NCI-H187 (cell line): Measurements from ENCODE around the gene RUFY1.

Experiments used
- DNase-seq, 2 experiments: peaks; one replicate each; lab custom pipeline; 2025; lab: John Stamatoyannopoulos, UW

RUFY1 gene

DNA sequence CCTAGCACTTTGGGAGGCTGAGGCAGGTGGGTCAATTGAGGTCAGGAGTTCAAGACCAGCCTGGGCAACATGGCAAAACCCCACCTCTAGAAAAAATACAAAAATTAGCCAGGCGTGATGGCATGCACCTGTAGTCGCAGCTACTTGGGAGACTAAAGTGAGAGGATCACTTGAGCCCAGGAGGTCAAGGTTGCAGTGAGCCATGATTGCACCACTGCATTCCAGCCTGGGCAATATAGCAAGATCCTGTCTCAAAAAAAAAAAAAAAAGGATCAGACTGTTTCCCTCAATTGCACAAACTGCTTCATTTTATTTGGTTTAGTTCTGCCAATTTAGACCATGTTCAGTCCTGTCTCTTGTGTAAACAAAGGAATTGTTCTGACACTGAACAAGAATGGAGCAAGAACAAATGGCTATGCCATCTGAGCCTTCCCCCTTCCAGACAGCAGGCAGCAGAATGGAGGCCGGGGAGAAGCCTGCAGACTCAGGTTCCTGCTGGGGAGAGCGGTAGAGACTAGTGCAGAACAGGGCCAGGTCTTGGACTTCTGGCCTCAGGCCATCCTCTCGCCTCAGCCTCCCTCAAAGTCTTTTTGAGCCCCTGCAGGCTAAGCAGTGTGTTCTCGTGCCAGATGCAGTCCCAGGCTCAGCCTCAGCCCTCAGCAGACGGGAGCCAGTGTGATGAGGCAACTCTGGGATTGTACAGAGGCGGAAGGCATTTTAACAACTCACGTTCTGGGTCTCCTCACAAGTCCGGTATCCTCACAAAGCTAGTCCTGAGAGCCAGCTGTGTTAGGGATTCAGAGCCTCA lies 54.9 kb downstream of the RUFY1 start:
- DNase-seq: no peak

DNA sequence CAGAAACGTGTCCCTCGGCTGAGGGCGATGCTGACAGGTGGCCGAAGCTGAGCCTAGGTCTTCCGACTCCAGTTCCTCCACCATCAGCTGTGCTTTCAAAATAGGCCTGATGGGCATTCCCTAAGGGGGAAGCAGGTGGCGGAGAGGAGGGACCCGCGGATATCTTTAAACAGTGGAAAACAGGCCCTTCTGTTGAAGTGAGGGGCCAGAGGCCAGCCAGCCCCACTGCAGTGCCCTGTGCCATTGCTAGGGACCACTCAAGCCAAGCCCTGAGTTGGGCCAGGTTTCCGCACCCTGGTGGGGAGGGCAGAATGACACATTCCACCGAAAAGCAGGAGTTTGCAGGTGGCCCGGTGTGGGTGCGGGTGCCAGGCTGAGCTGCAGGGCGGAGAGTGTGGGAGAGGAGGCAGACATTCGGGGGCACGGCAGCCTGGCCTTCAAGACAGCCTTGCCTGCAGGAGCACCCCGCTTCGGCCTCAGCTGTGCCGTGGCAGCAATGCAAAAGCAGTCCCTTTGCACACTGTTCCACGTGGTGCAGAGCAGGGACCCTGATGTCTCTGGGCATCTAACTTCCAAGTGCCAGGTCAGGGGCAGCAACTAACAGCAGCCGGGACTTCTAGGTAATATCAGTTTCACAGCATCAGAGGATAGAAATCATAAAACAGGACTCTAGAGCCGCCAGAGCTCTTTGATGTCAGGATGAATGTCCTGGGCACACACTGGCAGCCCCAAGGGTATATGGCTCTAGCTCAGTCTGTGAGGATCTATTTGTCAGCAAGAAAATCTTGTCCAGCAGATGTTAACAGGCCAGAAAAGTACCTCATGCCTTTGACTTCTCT lies 55.9 kb downstream of the RUFY1 start:
- DNase-seq: no peak

DNA sequence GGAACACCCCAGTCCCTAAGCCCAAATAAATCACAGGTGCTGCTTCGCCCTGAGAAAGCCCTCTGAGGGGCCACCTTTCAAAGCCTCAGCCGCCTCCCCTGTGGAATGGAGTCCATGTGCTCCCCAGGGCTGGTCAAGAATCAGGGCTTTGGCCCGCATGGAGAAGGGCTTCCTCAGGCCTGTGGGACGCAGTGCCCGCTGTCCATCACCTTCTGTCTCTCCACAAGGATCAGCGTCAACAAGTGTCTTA lies 56.5 kb downstream of the RUFY1 start:
- DNase-seq: no peak

DNA sequence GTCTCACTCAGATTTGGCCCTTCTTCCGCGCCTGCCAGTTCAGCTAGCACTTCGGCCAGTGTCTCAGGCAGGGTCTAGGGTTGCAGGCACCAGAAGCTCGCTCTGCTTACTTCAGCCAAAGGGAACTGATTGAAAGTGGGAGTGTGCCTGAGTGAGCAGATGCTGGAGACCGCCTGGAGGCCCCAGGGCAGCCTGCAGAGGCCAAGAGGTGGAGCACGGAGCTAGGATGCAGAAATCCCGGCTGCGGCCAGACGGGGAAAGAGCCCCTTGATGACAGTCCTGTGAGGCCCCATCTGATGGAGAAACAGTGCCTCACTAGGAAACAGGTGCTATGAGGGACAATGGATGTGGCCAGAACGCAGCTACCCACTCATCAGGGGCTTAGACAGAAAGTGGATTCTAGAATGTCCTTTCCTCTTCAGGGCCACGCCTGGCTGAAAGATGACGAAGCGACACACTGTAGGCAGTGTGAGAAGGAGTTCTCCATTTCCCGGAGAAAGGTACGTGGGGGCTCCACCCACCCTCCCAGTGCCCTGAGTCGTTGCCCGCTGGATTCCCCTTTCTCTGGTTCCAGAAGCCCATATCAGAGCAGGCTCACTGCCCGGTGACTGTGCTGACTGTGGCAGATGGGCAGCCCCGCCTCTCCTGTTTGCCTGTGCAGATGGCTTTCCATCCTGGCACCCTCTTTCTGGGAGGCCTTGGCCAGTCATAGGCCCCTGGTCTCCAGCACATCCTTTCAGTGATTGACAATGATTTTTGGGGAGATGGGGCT lies 57.0 kb downstream of the RUFY1 start:
- DNase-seq: no peak

DNA sequence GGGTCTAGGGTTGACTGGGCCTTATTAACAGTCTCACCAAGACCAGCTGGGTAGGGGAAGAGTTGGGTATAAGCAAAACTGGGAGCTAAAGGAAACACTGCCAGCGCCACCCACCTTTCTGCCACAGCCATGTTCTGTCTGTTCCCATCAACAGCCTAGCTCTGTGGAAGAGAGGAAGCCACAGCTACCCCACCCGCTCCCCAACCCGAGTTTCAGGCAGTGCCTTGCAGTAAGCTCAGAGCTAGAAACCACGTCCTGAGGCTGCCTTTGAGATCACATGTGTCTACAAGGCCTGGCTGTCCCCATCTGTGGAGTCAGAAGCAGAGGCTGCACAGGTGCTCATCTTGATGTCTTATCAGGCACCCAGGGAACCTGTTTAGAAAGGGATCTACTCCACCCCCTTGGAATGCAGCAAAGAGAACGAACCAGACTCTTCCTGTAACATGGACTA lies 57.8 kb downstream of the RUFY1 start:
- DNase-seq: no peak

DNA sequence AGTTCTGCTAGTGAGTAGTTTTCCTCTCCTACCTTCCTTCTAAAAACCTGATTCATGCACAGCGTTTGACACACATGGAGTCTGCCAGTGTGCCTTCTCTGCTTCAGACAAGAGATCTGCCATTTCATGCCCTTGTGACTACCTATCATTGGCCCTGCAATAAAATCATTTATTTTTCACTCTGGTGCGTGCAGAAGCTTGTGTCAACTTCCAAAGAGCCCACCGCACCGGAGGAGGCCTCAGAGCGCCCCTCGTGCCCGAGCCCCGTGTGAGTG lies 59.4 kb downstream of the RUFY1 start:
- no peak for DNase-seq

DNA sequence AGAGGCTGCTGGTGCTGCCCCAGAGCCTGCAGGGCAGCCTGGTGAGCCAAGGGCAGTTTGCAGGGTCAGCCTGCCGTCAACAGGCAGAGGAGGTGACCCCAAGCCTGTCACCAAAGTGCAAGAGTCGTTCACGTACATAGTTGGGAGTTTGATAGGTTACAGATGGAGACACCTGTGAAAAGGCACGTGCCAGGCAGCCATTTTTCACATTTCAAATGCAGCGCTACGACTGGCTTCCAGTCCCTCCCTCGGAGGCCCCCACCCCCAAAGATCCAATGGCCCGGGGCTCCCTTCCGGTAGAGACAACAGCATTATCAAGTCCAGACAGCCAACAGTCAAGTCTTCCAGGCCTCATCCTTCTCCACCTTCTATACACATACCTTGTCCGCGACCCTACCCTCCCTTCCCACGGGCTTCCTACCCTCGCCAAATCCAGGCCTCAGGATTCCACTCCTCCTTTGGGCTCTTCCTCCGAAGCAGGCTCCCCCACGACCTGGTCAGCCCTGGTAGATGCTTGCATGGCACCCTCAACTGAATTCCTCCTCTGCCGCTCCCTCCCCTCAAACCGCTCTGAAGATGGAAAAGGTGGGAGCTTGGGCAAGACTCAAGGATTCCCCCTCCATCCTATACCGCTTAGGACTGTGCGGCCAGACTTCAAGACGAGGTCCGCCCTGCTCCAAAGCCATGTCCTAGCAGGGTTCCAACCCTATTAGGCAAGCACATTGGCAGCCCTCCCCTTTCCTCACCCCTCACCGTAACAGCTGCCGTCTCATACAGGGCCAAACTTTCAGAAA lies 60.0 kb downstream of the RUFY1 start:
- no peak for DNase-seq

DNA sequence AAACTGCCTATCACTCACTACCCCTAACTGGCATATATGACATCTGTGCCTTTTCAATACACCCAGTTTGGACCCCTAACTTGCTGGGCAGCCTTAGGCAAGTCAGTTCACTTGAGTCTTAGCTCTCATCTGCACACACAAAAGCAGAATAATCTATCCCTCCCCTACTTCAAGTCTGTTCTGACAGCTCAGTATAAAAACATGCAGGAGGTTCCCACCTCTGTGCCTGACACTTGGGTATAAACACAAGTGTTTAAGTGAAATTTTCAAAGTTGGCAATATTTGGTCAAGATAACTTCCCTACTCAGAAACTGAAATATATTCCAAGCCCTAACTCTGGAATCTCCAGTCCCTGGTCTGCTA lies 60.5 kb downstream of the RUFY1 start:
- no peak for DNase-seq

DNA sequence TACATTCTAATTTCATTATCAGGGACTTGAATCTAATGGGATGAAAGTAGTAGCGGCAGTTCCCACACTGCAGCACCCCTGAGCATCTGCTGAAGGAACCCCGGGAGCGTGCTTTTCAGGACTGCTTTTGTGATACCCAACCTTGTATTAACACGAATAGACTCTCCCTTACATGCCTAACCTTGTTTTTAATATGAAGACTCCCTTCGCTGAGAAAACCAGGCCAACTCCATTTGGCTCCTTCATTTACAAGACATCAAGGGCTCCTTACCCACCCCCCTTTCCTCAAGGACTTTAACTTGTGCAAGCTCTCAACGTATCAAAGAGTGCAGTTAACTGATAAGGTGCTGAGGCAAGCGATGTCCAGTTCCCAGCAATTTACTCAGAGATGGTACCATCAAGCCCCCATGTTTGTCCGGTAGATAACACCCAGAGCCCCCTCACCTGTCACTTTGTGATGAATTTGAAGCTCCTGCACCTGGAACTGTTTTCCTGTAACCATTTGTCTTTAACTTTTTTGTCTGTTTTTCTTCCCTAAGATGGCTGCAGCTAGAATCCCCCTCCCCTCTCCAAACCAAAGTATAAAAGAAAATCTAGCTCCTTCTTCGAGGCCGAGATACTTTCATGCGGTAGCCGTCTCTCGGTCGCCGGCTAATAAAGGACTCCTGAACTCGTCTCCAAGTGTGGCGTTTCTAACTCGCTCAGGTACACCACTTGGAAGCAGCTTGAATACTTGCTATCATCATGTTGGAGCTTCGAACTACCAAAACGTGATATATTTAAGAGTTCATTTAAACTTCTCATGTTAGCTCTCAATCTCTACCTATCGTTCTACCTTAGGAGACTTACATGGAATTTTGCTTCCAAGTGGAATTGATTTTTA lies 62.5 kb downstream of the RUFY1 start:
- DNase-seq: no peak

DNA sequence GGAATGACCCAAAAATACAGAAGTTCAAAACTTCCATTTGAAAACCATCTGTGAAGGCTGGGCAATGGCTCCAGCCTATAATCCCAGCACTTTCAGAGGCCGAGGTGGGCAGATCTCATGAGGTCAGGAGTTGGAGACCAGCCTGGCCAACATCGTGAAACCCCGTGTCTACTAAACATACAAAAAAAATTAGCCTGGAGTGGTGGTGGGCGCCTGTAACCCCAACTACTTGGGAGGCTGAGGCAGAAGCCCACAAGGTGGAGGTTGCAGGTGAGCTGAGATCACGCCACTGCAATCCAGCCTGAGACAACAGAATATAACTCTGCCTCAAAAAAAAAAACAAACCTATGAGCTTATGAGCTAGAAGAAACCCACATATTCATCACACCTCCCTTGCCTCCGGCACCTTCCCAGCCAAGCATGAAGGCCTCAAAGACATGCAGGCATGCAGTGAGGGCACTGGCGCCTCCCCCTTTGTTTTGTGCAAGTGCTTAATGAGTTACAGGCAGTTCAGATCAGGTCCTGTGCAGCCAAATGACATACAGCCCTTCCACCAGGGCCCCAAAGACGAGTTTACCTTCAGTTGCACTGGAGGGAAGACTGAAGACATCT lies 63.2 kb downstream of the RUFY1 start:
- DNase-seq: no peak

DNA sequence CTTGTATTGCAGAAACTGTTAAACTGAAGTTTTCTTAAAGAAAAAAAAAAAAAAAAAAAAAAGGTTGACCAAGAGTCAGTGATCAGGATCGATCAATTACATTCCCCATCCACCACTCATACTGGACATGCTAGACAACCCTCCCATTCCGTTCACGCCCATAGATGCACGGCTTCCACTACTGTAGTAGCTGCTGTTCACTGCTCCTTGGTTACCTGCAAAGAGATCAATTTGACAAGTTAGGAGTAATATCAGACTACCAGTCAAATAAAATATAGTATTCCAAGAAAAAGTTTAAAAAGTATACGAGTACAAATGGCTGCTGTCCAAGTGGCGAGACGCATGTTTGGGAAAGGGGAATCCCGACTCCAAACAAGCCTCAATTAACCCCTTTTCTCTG lies 64.4 kb downstream of the RUFY1 start:
- DNase-seq: no peak

DNA sequence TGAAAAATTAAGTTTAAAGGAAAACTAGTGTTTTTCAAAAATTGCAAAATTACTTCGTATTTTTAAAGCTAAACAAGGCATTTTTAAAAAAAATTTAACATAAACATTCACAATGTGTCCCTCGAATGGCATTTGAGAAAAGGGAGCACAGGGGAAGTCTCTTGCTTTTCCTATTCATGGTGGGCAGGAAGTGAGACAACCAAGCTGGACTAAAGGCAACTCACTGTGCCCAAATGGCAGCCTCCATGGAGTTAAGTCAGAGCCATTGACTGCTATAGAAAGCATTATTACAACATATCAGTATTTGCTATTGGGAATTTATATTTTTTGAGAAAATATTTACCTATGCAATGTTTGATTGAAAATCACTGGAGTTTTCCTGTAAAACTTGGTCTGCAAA lies 64.8 kb downstream of the RUFY1 start:
- no peak for DNase-seq

DNA sequence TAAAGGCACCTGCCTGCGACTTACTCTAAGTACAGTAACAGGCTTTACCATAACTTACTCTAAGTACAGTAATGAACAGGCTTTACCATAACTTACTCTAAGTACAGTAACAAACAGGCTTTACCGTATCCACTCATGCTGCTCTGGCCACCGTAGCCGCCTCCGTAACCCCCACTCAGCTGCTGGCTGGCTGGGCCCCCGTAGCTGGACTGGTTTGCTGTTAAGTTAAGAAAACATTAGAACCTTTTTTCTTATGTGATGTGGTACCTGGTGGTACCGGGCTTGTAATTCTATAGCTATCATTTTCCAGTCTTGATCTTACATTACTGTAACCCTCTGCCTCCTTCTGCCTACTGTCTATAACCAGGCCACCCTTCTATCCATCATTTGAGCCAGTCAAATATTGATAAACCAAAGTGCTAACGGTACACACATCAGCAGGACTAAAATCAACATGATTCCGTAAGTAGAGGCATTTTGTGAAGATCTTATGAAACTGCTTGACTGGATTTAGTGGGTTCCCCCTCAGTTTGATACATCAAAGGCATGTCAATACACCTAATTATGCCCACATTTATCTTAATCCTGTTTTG lies 65.7 kb downstream of the RUFY1 start:
- DNase-seq: no peak

DNA sequence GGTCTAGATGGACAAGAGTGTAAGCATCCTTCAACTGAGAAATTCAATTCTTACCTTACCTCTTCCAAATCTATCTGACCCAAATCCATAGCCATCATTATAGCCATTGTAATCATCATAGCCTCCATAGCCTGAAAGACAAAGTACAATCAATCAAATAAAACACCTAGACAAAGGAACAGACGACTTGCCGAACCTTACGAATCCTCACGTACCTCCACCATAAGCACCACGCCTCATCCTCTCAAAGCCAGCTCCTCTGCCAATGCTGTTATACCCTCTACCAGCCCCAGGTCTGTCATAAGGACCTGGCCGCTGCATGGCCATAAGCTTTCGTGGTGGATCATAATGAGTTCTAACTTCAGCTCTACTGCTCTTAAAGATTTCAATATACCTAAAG lies 67.6 kb downstream of the RUFY1 start:
- DNase-seq: no peak

DNA sequence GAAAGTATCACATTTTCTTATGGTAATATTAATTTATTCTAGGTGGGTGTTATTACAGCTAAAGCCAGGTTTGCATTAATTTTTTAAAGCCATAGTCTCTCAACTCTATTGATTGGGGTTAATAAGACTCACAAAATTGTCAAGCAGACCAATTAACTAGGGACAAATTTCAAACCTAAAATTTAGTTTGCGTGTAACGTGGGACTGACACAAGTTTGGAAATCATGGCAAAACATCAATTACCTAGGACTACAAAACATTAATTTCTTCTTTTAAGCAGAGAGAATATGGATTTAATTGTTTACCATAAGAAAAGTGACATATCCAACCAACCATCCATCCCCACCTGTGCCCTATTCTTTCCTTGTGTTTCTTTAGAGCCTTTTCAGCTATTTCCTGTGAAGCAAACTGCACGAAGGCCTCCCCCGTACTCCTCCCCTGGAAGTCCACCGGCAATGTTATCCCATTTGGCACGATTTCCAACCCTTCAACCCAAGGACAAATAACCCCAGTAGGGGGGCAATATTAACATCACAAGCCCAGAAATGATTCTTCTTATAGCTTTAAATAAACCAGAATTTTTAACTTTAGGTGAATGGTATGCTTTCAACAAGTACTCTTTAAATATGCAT lies 68.7 kb downstream of the RUFY1 start:
- DNase-seq: no peak

DNA sequence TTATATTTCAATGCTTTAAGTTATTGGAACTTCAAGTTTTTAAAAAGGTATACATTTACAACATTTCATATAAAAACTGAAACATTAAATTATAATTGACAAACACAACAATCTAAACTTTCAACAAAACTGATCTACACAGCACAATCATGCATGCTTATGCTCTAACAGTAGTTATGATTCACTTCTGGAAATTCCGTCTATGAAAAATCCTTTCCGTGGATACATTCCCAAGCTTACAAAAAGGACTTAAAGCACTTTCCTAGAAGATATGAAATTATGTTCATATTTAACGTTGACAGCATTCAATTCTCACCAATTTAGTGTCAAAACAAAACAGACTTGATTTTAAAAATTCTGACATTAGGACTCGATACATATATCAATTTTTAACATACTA lies 69.4 kb downstream of the RUFY1 start:
- DNase-seq: no peak

DNA sequence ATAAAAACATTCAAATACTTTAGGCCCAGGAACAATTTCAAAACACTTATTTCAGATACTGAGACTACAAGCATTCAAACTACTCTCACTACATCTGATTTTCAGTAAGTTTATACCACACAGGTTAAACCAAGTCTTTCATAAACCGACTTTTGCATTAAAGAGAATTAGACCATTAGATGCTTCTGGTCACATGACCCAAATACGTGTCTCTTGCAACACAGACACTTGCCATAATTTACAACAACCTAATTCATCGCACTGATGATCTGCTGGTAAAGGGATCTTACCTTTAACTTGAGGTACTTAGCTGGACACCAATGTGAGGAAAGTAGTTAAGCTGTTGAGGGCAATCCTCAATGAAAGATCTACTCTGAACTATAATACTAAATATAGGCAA lies 69.9 kb downstream of the RUFY1 start:
- no peak for DNase-seq

DNA sequence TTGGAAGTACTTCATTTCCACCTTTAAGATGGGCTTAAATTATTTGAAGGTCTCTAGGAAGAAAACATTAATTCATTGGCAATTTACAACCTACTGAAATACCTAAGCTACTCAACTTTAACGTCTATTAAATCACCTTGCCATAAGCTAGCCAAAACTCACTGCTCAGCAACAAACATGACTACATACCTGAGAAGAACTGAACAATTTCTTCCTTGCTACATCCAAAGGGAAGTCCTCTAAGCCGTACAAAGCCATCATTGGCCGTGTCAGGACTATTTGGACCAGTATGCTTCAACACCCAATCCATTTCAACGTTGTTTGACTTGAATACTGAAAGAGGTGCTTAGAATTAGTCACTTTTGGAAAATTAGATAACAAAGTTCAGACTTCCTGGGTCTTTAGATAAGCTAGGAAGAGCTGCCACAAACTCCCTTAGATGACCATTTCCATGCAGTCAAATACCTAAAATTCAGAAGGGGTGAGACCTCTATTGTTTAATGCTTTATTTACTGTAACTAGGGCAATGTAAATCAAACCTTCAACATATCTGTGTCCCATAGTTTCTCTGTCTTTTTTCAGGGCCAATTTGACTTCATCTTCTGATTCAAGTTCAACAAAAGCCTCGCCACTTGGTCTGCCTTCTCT lies 70.5 kb downstream of the RUFY1 start:
- DNase-seq: no peak

DNA sequence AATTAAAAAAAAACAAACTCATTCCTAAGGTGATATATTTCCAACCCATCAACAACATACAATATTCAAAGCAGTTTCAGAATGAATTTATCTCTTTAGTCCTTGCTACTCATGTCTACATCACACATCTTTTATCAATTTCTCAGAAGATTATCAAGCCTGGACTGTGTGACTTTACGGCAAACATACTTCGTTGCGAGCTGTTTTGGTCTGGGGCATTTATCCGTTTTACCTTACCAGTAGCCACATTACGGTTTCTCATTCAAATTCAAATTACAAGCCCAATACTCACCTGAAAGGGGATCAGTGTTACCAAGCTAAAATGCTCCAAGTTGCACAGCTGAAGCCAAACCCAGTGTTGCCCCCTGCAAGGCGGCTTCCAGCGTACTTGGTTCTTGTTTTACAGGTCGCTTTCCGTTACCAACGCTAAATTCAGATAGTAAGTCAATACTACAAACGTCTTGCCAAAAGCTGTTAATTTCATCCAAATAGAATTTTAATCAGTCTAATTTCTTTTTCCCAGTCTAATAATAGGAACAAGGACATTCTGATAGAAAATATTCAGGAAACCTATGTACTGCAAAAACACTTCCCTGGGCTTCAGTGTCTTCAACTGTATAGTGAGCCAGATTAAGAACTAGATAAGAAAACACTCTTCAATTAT lies 71.3 kb downstream of the RUFY1 start:
- no peak for DNase-seq
